ENCODE results near the gene PRX.

GRCh38 chr19:40348125-40348913 lies 64.9 kb downstream of the PRX start, which contains the start of the genes C19orf47 and PLD3:
- TF ChIP-seq ATF3 (IDR thresholded peaks at IDR 0.05) (no peak), EZH2phosphoT487 (IDR thresholded peaks at IDR 0.05; ENCODE audit: borderline replicate concordance) (no peak), SP1 (IDR thresholded peaks at IDR 0.05; ENCODE audit: low read depth) (peak; percentile 77), FOSL1 (IDR thresholded peaks at IDR 0.05; ENCODE audit: low read depth) (no peak), EZH2 (IDR thresholded peaks at IDR 0.05) (no peak), CTCF (IDR thresholded peaks at IDR 0.05 in 2 of 3, conservative IDR thresholded peaks at IDR 0.05 in 1 of 3; ENCODE audit: borderline replicate concordance in 1 of 3, insufficient read depth in 1 of 3, low read depth in 2 of 3, low read length in 2 of 3) (no peak), POLR2AphosphoS5 (IDR thresholded peaks at IDR 0.05; ENCODE audit: low read depth, low read length) (peak; percentile 92)
